GM21528 (cell line): Measurements from ENCODE around the gene CACTIN.
"Not testable (repeated sequence)": the region's sequence is repeated elsewhere in the genome, so short reads cannot be mapped to it uniquely, and the experiment has no call there.

Experiments
- ATAC-seq: cut with Tn5 transposase; IDR thresholded peaks from one replicate; pipeline ENCODE4 v1.9.1; 2021; ENCODE audit warnings: mild to moderate bottlenecking, moderate library complexity; ENCODE audit not compliant: unreplicated experiment, low FRiP score

The CACTIN gene

DNA sequence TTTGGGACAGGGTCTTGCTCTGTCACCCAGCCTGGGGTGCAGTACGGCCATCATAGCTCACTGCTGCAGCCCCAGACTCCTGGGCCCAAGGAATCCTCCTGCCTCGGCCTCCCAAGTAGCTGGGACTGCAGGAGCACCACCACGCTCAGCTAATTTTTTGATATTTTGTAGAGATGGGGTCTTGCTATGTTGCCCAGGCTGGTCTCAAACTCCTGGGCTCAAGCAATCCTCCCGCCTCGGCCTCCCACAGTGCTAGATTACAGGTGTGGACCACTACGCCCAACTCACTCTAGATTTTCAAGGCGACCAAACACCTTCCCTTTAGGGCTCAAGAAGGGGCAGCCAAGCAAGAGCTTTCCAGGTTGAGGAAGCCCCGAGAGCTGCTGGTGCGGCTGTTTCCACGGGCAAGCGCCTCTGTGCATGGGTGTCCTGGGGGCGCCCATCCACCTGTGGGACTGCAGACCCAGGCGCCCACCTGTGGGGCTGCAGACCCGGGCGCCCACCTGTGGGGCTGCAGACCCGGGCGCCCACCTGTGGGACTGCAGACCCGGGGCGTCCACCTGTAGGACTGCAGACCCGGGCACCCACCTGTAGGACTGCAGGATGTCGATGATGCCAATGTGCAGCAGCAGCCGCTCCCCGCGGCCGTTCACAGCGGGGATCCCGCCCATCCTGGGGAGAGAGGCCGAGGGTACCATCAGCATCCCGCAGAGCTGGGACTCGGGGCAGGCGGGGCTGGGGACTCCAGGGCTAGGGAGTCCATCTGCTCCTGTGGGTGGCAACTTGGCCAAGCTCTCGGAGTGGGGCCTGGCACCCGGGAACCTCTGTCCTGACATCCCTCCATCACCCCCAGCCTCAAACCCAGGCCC, 21.7 kb upstream of the CACTIN start:
- no peak for ATAC-seq

DNA sequence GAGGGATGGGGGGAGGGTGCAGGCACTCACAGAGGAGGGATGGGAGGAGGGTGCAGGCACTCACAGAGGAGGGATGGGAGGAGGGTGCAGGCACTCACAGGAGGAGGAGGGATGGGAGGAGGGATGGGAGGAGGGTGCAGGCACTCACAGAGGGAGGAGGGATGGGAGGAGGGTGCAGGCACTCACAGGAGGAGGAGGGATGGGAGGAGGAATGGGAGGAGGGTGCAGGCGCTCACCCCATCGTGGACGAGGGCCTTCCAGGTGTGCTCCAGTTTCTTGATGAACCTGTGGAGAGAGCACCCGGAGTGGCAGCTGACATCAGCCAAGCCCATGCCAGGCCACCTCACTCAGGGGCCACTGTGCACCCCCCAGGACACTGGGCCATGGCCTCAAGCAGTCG, 20.5 kb upstream of the CACTIN start:
- ATAC-seq = not testable (repeated sequence)

- ATAC-seq = no peak
Observed at GRCh38 chr19:3646336-3647092, 19.9 kb upstream of the CACTIN start.

- no peak for ATAC-seq
Observed at GRCh38 chr19:3645726-3646125, 19.1 kb upstream of the CACTIN start.

DNA sequence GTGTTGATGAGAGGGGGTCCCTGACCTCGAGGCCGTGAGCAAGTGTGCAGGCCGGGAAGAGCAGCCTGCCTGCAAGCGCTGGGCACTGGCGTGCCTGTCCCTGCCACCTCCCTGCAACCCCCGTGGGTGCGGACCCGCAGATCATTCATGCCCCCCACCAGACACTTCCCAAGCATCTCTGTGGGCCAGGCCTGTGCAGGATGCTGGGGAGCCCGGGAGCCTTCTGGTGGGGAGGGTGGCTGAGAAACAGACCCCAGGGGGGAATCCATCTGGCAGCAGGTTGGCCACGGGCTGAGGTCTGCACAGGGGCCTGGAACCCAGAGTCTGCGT, 18.4 kb upstream of the CACTIN start:
- ATAC-seq = no peak

DNA sequence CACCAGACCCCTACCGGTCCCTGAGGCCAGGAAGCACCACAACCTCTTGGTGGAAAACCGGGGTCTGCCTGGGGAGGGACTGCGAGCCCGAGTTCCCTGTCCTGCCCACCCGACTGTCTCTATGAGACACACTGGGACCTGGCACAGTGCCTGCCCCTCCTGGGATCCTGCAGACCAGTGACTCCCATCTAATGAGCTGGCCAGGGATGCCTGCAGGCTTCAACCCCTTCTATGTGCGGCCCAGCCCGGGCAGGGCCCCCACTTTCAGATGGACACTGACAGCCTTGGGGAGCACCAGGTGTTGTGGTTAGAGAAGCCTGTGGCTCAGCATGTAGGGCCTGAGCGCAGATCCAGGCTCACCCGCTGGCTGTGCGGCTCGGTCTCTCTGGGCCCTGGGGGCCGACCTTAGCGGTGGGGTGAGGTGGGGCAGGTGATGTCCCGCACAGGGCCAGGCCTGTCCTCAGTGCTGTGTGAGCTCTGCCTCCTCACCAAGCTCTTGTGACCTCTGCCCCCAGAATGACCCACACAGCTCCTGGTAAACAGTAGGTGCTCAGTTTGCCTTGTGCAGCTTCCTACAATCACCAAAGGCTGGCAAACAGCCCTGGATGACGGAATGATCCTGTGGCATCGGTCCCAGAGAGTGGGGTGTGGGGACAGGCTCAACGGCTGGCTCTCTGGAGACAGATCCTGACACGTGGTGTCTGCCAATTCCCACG, 17.9 kb upstream of the CACTIN start:
- no peak for ATAC-seq

DNA sequence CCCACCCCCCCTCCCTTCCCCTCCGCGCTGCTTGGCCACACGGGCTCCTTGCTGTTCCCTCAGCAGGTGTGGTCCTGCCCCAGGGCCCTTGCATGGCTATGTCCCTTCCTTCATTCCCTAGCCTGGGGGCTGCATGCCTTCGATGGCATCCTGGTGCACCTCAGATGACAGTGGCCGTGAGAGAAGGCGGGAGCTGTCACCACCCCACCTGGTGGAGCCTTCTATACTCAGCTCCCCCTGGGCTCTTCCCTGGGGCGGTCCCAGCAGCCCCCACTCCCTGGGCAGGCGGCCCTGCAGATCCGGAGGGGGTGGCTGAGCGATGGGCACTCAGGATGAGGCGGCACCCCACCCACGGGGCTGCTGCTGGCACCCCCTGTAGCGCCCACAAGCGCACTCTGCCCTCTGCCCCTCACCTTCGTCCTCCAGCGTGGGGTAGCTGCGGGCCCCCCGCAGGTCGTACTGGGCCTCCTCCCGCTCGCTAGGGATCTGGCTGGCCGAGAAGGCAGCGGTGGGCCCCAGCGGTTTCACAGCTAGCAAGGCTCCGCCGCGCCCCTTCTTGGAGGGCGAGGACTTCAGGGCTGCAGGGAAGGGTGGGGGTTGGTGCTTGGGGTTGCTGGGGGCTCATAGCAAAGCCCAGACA, 17.2 kb upstream of the CACTIN start:
- no peak for ATAC-seq

- no peak for ATAC-seq
Observed at GRCh38 chr19:3642987-3643673, 16.5 kb upstream of the CACTIN start.

DNA sequence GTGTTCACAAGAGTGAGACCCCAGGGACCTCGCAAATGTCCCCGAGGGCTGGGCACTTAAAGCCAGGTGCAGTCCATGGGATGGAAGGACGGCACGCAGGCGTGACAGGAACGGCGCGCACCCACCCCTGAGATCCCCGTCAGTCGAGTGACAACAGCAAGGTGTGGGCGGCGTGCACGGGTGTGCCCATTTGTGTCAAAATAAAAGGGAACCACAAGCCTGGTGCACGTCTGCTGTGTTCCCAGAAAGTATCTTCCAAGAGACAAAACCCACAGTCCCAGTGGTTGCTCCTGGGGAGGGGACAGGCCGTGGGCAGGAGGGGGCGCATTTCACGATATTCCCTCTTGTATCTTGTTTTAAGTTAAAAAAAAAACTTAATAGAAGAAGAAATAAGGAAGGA, 15.7 kb upstream of the CACTIN start:
- ATAC-seq = no peak

DNA sequence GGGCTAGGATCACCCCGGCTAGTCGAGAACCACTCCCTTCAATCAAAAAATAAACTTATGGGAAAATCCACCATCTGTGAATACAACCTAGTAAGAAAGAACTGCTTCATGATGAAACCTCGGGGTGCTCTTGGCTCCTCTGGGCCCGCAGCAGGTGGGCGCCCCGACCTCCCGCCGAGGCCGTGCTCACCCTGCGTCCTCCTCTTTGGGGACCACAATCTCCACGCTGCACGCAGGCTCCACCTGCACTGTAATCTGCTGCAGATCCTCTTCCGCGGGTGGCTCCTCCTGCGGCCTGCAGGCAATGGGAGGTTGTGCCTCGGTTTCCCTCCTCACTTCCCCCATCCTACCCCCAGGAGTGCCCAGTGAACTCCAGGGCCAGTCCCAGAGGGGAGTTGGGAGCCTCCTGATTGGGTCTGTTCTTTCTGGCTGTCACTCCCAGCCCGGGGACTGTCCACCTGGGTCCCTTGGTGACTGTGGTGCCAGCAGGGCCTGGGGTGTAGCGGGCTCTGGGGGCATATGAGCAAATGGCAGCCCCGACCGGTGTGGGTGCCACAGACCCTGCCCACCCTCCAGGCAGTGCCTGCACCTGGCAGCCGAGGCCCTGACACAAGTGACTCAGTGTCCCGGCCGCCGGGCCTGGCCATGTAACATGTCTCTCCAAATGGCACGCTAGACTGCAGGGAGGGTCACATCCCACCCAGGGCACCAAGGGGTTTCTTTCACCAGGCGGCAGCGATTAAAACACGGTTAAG, 15.1 kb upstream of the CACTIN start:
- ATAC-seq = no peak

GRCh38 chr19:3639479-3639878, 12.9 kb upstream of the CACTIN start:
- no peak for ATAC-seq

- ATAC-seq = no peak
Observed at GRCh38 chr19:3638208-3639193, 11.9 kb upstream of the CACTIN start.

- ATAC-seq = no peak
Observed at GRCh38 chr19:3637621-3638020, 11.0 kb upstream of the CACTIN start.

- no peak for ATAC-seq
Observed at GRCh38 chr19:3636962-3637361, 10.4 kb upstream of the CACTIN start.

DNA sequence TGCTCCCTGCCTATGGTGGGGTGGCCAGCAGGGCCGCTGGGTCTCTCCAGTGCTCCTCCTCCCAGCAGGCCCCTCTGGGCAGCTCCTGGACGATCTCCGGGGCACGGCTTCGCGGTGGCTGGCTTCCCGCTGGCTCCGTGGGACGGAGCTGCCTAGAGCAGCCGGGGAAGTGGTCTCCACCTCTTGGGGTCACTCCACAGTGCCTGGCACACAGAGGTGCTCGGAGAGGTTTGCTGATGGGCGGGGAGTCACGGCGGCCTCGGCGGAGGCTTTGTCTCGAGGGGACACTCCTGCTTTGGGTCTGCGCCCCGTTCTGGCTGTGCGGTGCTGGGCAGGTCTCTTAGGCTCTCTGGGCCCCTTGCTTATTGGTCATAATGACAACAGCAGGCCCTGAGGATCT, 9.9 kb upstream of the CACTIN start:
- ATAC-seq = no peak

- no peak for ATAC-seq
Observed at GRCh38 chr19:3634496-3635045, 8.0 kb upstream of the CACTIN start.

GRCh38 chr19:3633559-3633988, 7.0 kb upstream of the CACTIN start:
- no peak for ATAC-seq
